GM21786 (cell line): ENCODE measurements around the gene TRANK1.
"Not testable (repeated sequence)": the region's sequence is repeated elsewhere in the genome, so short reads cannot be mapped to it uniquely, and the experiment has no call there.

ENCODE experiments used
- ATAC-seq: cut with Tn5 transposase; IDR thresholded peaks from one replicate; pipeline ENCODE4 v1.9.1; 2021; ENCODE audit not compliant: unreplicated experiment

Gene TRANK1

DNA sequence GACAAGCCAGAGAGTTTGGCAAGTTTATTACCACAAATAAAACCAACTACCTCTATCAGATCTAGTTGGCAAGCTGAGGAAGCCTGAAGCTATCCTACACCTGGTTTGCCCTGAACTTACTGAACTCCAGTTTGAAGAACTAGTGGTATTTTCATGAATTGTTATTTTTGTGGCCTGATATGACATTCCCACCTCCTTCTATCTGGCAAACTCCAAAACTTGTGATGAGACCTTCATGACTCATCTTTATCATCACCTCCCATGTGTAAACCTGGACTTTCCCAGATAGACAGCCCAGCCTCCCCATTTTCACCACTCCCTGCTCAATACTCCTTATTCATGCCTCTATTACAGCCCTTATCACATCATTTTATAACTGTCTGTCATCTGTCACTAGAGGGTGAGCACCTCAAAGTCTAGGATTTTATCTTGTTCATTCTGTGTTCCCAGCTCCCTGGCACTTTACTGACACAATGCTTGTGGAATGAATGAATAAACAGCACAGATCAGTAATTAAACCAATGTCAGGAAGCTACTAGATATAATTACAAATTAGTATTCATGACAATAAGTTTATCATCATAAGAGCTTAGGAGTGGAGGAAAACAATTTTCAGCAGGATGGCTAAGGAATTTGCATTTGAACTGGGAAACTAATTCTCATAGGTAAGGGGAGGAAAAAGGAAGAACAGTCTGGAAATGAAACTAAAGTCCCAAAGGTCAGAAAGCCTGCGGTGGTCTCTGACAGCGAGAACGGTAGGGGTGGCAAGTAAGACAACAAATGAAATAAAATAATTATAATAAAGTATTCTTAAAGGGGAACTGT lies 13.2 kb upstream of the TRANK1 start:
- ATAC-seq: no peak

DNA sequence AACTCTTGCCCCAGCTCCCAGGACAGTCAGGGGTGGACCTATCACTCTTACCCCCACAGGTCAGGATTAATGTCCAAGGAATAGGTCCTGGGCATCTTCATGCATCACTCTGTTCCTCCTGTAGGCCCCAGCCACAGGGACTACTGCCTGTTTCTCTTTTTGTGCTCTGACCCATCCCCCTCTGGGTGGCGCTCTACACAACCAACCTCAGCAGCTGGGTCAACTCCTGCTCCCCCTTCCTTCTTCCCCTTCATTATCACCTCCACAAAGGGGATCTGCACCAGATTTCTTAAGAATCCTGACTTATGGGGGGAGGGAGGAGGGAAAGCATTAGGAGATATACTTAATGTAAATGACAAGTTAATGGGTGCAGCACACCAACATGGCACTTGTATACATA lies 12.2 kb upstream of the TRANK1 start:
- no peak for ATAC-seq

DNA sequence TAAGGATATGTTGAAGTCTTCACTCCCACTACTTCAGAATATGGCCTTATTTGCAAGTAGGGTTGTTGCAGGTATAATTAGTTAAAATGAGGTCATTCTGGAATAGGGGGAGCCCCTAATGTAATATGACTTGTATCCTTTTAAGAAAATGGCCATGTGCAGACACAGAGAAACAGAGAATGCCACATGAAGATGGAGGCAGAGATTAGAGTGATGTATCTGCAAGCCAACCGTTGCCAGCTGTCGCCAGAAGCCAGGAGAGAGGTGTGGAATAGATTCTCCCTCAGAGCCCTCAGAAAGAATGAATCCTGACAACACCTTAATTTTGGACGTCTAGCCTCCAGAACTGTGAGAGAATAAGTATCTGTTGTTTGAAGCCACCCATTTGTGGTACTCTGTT lies 11.3 kb upstream of the TRANK1 start:
- ATAC-seq: no peak

DNA sequence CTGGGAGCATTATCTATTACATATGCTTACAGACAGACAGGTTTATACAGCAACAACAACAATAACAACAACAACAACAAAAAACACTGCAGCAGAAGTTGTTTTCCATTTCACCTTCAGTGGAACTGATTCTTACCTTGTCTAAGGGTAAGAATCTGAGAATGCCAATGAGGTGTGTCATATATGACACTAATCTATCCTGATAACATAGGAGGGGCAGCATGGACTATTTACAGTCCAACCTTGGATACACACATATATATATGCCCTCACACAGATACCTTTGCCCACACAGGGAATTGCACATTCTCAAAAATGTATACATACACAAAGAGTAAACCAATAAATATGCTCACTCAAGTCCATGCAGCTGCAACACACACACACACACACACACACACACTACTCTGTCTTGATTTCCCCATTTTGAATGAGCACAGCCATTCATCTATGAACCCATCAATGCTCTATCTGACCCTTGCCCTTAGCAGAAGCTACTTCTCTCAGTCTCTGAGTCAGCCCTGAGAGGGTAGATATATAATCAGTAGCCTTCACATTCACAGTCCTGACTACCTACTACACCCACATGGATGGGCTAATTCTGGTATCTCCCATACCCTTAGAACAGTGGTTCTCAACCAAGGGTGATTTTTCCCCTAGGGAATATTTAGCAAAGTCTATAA lies 9.7 kb upstream of the TRANK1 start:
- no peak for ATAC-seq

DNA sequence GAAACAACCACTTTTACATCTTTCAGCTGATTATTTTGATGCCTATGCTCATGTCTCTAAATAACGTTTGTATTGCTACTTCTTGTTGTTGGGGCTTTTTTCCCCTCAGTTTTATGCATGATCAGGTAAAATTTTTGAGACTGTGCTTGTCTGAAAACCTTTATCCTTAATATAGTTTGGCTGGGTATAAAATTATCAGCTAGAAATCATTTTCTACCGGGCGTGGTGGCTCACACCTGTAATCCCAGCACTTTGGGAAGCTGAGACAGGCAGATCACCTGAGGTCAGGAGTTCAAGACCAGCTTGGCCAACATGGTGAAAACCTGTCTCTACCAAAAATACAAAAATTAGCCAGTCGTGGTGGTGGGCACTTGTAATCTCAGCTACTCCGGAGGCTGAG lies 3.0 kb upstream of the TRANK1 start:
- not testable (repeated sequence) for ATAC-seq

DNA sequence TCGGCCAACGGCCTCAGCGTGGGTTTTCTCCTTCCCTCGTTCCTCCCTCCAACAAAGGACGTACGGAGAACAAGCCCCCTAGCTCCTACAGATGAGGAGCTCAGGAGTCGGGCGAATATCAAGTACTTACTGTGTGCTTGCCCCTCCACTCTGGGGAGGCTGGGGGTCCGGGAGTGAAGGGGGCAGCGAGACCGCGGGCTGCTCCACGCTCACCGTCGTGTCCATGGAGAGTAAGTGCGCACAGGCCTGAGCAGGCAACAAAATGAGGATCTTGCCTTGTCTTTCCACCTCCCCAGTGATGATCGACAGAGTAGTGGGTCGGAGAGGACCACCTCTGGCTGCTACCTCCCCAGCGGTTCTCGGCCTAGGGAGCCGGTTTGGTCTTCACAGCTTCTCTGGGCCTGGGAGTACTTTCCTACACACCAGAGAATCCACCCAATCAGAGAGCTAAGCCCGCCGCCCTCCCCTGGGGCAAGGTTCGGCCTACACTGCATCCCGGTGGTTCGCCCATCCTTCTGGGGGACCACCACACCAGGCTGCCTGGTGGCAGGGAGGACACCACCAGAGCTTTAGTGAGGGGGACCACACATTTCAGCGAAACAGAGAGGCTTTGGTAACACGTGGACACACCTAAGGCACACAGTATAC lies 603 bp upstream of the TRANK1 start:
- ATAC-seq: no peak

DNA sequence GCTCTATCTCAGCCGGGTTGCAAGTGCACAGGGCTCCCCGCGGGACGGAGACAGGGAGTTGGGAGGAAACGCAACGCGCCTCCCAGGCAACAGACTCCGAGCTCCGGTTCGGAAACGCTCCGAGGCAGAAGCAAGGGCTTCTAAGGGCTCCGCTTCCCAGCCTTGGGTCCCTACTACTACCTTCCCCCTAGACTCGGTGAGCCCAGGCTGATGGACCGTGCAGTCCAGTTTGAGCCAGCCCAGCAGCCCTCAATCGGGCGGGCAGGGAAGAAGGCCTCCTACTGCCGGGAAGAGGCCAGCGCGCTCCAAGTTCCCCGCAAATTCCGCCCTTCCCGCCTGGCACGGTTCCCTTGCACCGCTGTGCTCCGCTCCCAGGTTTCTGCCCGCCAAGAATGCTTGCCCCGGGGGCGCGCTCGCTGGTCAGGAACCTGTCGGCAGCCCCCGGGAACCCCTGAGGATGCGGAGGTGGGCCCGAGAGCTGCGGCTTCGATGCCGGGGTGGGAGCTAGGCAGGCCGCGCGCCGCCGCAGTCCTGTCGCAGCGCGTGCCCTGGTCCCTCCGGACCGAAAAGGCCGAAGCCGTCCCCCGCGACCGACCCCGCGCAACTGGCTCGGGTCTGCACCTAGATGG lies 728 bp downstream of the TRANK1 start:
- ATAC-seq: peak; percentile 50

DNA sequence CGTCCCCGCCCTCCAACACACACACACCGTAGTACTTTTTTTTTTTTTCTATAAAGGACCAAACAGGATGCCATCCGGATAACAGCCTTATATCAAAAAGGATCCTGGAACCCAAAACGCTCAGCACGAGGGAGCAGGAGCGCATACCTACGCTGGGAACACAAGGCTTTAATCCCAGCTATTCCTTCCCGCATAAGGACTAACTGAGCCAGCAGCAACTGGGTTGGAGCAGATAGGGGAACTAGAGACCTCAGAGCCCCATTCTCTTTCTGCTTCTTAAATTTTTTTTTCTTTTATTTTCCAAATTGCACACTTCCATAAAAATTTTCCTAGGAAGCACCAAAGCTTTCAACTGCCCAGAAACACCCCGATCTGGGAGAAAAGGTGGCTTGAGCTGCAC lies 1.3 kb downstream of the TRANK1 start:
- ATAC-seq: no peak

DNA sequence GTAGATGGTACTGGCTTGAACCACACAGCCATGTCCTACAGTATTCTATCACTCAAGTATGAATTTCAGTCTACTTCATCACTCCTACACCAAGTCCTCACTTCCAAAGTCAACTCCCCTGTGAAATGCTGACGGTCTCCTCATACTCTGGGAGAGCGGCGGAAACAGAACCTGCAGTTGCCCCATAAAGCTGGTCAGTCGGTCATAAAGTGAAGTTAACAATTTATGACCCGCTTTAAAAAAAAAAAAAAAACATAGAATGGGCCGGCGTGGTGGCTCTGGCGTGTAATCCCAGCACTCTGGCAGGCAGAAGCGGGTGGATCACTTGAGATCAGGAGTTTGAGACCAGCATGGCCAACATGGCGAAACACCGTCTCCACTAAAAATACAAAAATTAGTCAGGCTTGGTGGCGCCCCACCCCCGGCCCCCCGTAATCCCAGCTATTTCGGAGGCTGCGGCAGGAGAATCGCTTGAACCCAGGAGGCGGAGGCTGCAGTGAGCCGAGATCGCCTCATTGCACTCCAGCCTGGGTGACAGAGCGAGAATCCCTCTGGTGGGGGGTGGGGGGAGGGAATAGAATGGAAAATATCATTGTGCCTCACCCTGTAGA lies 2.1 kb downstream of the TRANK1 start:
- no peak for ATAC-seq

DNA sequence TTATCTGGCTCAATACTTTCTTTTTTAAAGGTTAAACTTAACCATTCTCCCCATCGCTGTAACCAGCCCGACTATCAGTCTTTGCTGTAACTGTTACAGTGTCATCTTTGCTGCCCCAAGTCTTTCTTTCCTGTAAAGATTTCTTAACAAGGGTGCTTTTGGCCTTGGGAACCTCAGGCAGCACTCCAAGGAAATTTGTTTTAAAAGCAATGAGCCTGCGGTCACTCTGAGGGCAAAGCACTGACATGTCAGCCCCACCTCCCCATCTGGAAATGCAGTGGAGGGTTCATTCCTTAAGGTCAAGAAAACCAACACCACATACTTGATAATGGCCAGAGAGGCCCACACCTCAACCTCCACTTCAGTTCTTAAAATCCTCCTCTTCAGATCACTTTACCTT lies 3.2 kb downstream of the TRANK1 start:
- ATAC-seq: no peak

DNA sequence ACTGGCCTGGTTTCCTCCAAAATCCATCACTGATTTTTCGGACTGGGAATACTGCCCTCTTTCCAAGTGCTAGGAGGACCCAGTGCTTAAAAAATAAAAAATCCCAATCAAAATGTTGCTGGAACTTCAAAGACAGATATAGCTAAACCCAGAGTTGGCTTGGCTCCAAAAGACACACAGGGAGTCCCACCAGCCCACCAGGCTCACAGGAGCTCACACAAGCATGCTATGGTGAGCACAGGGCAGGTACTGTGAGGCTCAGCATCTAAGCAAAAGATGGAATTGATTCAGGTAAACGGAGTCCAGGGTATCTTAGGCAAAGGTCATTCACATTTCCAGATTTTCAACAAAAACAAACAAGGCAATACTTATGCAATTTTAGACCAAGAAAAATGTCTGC lies 3.7 kb downstream of the TRANK1 start:
- no peak for ATAC-seq

DNA sequence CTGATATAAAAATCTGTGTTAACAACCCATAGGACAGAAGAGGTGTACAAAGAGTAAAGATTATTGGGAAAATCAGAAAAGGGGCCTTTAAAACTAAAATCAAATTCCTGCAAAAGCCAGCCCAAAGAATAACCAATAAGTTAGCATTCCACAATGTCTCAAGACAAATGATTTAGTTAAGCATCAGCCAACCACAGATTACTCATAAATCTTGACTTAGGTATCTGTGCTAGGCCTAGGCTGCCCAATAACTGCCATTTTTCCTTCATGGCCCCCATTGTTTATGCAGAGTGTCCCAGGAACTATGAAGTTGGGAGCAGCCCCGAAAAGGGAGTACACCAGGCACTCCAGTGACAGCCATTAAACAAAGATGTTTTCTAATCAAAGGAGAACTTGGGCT lies 7.4 kb downstream of the TRANK1 start:
- ATAC-seq: no peak

DNA sequence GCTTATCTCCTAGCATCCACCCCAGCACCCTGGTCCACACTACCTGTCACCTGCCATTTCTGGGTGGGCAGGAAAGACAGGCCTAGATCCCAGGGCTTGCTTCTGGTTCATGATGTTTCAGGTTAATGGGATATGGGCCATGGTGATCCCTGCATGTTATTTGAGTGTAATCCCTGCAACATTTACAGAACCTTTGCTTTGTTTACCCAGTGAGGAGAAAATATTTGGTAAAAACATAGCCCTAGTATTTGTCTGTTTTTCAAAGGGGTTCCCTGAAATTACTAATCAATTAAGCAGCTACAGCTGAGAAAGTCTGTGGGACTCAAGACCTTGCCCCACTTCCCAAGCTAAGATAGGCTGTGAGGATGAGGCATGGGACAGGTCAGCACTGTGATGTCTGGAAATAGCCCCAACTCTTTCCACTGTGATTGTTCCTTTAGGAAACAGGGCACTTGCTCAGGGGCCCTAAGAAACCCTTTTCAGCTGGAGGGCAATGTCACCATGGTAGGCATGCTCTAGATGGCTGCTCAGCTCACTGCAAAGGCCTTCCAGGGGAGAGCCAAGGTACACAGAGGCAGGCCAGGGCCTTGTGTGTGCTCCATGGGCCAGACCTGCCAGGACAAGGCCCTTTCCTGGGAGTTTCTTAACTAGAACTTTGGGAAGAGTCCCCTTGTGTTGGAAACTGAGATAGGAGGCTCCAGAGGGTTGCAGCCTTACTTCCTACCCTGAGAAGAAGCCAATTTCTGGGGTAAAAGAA lies 11.1 kb downstream of the TRANK1 start:
- no peak for ATAC-seq

DNA sequence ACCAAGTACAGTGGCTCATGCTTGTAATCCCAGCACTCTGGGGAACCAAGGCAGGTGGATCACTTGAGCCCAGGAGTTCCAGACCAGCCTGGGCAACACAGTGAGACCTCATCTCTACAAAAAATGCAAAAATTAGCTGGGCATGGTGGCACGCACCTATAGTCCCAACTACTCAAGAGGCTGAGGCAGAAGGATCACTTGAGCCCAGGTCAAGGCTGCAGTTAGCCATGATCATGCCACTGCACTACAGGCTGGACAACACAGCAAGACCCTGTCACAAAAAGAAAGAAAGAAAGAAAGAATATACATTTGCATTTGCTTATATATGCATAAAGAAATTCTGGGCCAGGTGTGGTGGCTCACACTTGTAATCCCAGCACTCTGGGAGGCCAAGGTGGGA lies 13.4 kb downstream of the TRANK1 start:
- ATAC-seq: not testable (repeated sequence)

DNA sequence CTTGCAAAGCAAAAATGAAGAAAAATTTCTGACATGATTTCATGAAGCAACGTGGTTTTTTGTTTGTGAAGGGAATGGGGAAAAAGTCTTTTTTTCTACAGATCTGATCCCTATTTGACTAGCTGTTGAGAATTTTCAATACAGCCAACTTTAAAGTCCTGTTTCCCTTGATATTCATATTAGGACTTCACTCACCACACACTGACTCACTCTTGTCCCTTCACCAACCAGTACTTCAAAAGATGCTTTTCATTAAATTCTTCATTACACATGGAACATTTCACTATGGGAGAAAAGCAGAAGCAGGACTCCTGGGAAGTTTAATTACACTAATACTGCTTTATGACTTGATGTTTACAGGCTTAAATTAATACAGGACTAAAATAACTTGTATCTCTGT lies 16.6 kb downstream of the TRANK1 start:
- ATAC-seq: no peak

DNA sequence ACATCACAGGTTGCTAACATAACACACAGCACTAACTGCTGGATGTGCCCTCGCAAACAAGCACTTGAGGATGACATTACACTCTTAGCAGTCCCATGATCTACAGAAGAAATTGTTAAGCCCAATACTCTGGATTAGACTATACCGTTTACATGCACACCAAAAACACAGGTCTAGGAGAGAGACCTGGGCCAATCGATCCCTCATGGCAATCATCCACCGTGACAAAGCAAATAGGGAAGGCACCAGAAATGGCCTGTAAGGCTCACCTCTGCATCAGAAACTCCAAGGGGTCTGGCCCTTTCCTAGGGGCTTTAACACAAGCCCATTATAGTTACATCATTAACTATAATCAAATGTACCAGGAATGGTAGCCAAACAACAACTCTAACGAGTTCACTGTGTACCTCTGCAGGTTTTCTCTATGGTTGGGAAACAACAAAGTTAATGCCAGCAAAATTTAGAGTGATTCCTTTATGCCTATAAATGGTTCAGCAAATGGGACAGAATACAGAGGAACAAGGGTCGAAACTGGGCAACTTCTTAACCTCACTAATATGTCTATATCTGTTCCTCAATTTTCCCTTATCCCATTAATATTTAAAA lies 18.5 kb downstream of the TRANK1 start:
- no peak for ATAC-seq

DNA sequence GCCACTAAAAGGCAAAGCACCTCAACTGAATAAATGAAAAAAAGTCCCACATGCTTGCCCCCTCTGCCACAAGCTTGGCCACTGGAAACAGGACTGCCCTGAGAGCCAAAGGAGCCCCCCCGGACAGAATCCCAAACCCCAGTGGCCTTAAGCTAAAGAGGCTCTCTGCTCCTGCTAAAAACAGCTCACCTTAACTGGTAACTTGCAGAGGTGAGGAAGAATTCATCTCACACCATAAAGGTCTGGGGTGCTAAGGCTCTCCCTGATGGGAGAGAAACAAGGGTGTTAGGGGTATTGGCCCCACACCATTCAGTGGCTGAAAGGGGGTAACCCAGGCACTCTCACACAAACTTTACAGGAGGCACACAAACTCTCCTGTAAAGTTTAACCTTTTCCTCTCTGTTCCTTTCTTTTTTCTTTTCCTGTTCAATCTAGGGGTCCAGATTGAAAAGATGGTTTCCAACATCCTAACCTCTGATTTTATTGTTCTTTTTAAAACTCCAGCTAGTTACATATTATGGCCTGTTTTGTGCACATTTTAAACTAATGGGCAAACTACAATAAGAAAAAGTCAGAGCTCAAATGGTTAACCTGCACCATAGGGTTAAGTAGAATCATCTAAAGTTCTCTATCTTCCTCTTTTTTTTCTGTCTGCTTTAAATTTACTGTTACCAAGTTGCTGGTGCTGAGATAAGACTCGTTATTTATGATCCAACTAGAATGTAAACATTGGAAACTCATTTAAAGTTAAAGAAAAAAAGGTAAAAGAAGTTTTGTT lies 19.9 kb downstream of the TRANK1 start:
- no peak for ATAC-seq

DNA sequence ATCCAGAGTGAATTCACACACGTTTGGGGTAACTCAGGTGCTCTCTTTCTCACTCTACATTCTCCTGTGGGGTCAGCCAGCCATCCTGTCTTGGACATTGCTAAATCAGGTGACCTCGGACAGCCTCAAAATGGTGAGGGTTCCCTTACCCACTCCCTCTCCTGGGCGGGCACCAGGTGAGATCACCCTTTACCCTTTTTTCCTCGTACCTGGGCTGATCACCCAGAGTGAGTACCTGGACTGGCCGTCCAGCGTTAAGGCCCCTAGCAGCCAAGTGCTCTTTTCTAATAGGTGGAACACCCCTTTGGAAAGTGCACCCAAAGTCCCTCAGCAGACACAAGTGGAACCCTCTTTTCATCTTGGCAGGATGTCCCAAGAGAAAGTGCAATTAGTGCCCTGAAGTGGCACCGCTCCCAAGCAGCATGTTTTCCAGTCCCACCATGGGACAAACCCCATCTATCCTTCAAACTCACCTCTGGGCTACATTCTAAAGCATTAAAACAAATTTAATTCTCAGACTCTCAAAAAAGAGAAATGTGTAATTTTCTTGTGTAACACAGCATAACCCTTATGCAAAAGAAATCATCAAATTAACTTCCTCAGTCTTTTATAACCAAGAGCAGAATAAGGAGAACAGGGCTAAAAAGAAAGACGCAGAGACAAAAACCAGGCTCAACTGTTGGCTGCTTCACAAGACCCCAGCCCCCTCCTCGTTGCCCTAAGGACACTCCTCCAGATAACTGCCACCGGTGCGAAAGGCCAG lies 20.7 kb downstream of the TRANK1 start:
- ATAC-seq: no peak

DNA sequence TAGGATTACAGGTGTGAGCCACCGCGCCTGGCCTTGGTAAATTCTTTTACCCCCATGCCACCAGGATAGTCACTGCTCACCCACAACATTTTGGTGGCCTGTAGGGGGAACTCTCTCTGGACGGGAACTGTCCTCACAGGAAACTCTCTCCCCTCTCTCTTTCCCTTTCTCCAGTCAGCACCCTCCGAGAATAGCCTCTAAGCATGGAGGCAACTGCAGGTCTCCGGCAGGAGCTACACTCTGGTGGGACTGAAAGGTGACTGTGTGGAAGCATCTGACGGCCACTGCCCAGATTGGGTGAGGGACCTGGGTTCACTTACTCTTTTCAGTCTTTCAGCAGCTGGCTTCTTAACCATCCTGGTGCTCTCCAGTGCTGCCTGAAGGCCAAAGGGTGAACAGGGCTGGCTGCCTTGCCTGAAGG lies 21.3 kb downstream of the TRANK1 start:
- no peak for ATAC-seq
